Activated CD4-positive, alpha-beta T cell treated with anti-CD3 and anti-CD28 coated beads for 48 hours (primary cell): ENCODE measurements around the gene DNAJB11.
A peak's percentile ranks its signal among the peaks of the same experiment; 100 is the strongest.
"Not testable (repeated sequence)": the region's sequence is repeated elsewhere in the genome, so short reads cannot be mapped to it uniquely, and the experiment has no call there.

Experiments
- DNase-seq: peaks from one replicate; pipeline ENCODE4 v3.0.0-alpha.2; 2020

DNAJB11 gene

DNA sequence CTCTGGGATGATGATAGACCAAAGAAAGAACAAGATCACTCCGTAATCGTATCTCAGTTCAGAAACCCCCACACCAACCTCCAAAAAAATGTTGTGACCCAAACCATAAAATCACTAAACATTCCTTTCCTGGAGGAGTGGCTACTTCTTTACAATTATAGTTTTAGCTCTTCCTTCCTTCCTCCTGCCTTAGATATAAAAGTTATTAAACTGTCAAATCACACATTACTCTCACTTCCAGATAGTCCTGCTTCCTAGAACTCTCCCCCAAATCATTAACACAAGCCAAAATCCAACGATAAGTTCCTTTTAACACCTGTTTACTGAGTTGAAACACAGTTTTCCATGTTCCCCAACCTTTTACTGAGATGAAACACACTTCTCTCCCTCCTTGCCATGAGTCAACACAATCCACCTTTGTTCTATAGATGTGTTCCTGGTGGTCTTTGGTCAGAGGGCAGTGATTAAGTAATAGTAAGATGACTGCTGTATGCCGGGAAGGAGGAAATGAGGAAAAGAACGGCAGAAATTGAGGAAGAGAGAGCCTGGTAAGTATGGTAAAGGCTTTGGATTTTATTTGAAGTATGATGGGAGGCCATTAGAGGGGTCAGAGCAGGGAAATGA lies 18.0 kb upstream of the DNAJB11 start:
- DNase-seq, result no peak

DNA sequence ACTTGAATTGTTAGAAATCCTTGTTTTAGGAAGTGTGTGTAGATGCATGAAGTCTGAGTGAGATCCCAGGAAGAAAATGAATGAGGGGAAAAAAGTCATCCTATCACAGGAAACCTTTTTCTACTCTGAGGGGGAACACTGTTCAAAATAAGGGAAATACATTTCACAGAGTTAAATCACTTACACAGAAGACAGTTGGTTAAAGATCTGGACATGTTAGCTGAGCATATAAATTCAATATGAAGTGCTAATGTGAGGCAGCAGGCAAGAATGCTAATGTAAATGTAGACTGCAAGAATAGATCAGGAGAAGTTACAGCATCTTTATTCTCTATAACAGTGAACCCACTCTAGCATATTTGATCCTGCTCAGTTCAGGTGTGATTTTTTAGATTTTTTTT lies 5.9 kb upstream of the DNAJB11 start:
- DNase-seq, result no peak

DNA sequence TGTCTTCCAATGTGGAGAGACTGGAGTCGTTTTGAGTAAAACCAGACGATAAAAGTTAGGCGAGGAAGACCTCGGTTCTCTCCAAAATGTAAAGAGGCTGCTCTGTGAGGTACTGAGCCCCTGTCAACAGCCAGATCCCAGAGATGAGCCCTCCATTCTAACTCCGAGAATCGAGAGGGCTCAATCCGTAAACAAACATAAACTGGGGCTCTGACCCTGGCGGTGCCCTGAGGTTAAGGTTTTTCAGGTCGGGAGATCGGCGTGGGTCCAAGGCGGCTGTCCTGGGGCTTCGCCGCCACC lies 3.8 kb upstream of the DNAJB11 start:
- no peak for DNase-seq

DNA sequence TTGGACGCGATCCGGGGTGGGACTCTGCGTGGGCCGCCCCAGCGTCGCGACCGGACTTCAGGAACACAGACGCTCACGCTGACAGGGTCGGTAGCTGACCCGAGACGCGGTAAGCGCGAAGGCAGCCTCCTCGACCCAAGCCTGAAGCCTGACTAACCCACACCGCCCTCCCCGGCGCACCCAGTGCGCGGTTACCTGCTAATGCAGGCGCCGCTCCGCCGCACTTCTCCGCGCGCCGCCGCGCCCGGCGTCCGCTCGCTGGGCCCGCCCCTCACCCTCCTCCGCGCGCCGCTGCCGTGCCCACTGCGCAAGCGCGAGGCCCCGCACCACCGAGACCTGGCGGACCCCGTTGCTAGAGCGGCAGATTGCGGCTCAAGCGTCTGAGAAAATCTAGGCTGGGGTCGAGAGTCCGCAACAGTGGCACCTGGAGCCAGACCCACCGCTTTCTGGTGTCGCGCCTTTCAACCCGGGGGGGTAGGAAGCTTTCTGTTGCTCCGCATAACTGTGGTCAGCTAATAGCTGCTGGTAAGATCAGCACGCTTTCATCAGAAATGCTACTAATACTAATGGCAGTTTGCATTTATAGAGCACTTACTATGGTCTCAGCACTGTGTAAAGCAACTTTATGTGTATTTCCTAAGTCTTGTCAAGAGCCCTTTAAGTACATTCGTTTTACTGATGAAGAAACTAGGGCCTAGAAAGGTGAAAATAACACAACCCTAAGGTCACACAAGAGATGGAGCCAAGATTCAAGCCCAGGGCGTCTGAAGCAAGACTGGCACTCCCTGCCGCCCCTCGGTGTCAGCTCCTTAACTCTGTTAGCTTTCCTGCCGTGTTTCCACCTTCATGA lies 3.2 kb upstream of the DNAJB11 start, which contains the start of gene TBCCD1:
Gene TBCCD1 (minus strand): TSS at position 268 of the 850 bp plus-strand sequence. CDS start 3,010 bp downstream, outside the sequence.
- DNase-seq, result peak; percentile 95

DNA sequence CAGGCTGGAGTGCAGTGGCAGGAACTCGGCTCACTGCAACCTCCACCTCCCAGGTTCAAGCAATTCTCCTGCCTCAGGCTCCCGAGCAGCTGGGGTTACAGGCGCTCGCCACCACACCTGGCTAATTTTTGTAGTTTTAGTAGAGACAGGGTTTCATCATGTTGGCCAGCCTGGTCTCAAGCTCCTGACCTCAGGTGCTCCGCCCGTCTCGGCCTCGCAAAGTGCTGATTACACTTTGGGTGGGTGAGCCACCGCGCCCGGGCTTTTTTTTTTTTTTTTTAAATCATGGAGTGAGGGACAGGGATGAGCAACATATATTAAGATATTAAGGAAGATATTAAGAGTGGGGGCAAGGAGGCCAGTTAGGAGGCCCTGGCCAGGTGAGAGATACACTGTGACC lies 1.2 kb upstream of the DNAJB11 start:
- DNase-seq, result not testable (repeated sequence)

DNA sequence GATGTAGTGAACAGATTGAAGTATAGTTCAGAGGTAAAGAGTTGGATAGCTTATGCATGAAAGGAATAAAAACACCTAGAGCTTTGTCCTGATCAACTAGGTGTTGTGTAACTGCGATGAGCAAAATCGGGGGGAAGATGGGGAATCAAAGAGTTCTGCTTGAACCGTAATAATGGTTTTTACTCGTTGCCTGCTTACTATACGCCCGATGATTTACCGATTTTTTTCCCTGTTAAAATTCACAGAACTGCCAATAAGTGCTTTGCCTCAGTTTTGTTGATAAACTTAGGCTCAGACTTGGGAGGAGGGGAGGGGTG lies 783 bp upstream of the DNAJB11 start:
- DNase-seq, result no peak

DNA sequence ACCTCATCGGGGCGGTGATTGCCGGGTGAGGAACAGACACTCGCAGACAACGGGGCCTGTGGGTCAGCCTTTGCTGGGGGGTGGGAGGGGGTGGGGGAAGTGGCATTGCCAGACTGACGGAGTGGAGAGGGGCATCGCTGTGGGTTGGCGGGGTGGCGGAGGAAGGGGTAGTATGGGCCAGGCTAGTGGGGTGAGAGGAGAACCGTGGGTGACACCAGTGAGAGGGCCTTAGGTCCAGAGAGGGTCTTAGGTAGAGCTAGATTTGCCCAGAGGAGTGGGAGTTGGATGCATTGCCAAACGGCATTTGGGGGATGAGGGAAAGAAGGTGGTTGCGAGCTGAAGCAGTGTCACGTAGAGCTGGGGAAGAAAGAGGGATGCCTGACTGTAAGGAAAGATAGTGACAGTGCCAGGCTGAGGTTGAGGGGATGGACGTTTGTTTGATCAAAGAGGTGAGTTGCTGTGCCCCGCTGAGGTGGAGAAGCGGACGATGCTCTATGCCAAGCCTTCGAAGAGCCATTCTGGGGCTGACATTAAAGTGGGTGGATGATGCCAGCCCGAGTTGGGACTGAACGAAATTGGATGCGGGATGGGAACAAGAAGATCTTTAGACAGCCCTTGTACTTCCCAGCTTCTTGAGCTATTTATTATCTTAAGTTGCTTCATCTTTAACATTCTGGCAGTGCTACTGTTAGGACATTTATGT lies 572 bp downstream of the DNAJB11 start:
- DNase-seq, result no peak

DNA sequence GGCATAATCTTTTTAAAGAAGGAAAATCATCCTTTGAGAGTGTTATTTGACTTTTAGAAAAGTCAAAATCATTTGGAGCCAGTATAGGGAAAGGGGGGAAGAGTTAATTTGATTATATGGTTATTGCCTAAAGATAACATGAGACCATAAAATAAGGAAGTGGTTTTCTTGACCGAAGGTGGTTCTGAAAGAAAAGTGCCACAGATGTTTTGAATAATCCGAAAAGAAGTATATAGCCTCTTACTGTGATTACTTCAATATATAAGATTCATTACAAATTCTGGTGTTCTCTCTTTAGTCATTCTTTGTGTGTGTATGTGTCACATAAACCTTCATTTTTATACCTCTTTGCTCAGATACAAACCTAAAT lies 1.1 kb downstream of the DNAJB11 start:
- no peak for DNase-seq

DNA sequence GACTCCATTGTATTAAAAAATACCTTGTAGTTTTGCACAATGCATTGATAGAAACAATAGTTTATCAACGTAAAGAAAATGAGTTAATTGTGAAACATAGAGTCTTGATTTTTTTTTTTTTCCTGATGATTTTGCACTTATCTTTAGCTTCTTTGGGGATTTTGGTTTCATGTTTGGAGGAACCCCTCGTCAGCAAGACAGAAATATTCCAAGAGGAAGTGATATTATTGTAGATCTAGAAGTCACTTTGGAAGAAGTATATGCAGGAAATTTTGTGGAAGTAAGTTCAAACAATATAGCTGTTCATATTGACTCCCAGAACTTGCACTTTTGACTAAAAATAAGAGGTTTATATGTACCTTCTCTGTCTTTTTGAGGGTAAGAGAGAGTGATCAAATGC lies 7.0 kb downstream of the DNAJB11 start:
- no peak for DNase-seq

DNA sequence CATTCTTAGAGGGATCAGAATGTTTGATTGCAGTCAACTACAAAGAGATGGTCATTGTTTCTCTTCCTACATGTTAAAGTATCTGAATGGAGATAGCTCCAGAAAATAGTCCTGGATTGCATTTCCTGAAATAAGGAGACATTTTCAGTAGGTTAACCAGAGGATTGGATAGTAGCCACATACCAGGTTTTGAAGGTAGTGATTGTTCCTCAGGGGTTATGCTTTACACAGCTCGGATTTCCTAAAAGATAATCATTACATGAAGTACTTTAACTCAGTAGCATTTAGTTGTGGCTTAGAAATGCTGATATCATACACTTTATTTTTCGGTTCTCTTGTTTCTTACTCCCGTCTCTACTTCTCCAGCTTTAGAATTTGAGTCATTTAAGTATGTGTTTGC lies 10.3 kb downstream of the DNAJB11 start:
- no peak for DNase-seq

DNA sequence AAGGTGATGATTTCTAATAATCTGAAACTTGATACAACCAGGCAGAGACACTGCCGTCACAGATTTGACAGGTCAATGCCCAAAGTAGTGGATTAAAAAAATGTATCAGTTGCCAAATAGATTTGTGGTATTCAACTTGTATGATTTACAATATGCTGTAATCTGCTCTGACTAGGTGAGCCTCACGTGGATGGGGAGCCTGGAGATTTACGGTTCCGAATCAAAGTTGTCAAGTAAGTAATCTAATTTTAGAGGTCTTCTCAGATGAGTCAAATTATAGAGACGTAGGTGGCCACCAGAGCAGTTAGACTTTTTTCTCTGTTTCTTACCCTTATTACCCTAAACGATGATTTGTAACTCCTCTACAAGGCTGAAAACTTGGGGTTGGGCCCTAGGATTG lies 12.0 kb downstream of the DNAJB11 start:
- no peak for DNase-seq

DNA sequence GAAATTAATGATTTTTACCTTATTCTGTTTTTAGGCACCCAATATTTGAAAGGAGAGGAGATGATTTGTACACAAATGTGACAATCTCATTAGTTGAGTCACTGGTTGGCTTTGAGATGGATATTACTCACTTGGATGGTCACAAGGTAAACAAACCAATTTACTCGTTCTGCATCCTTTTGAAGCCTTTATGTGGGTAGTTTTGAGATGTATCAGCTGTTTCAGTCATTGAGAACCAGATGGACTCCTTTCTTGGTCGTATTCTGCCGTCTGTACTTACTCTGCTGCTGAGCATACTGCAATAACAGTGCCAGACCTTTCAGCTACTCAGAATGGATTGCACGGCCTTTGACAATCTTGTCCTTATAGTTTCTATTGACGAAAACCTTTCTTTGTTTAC lies 13.3 kb downstream of the DNAJB11 start:
- no peak for DNase-seq

DNA sequence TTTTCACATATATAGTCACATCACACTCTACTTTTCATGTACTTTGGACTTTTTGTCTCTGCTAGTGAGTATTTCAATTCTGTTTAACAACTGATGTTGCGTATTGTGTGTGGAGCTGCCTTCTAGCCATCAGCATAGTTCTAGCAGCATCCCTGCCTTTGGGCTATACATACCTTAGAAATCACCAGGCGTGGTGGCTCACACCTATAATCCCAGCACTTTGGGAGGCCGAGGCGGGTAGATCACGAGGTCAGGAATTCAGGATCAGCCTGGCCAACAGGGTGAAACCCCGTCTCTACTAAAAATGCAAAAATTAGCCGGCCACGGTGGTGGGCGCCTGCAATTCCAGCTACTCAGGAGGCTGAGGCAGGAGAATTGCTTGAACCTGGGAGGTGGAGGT lies 15.7 kb downstream of the DNAJB11 start:
- DNase-seq, result not testable (repeated sequence)

DNA sequence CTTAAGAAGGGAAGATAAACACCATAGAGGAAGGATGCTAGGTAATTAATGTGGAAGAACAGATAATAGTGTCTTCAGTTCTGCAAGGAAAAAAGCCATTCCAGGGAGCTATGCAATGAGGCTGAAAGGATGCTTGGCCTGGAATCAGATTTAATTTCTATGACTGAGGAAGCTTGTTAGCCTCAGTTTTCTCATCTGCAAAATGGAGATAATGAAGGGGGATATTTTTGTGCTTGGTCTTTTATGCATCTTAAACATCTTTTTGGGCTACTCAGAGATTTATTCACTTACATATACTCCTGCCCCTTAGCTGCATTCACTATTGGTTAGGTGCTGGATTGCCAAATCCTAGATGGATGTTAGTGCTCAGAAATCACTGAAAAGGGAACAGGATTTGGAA lies 16.7 kb downstream of the DNAJB11 start:
- no peak for DNase-seq

DNA sequence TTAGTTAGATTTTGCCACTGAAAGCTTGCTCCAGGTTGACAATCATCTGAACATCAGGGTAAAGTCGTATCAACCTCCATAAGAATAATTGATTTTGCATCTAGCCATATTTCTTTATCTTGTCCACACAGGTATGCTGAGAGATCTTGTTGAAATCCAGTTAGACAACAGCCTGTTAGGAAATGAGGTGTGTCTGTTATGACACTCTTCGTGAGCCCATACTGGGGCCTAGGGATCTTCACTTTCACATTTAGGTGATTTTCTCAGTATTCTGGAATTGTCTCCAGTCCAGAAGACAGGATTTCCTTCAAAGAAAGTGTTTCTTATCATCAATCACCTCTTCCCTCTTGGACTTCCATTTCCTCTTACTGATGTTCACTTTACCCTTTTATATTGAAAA lies 18.1 kb downstream of the DNAJB11 start:
- DNase-seq, result no peak

DNA sequence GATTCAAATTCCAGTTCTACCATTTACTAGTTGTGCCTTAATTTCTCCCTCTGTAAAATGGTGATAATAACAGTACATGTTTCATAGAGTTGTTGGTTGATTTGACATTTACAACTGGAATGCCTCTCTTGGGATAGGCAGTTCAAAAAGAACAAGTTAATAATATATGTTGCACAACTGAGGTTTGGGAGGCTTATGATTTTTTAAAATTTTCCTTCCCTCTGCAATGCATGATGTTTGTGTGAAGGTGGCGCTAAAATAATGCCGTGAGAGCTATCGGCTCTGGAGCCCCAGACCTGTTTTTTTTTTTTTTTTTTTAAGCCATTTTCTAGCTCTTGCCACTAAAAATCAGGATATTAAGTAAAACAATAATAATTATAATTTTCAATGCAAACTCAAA lies 18.6 kb downstream of the DNAJB11 start:
- DNase-seq, result no peak

DNA sequence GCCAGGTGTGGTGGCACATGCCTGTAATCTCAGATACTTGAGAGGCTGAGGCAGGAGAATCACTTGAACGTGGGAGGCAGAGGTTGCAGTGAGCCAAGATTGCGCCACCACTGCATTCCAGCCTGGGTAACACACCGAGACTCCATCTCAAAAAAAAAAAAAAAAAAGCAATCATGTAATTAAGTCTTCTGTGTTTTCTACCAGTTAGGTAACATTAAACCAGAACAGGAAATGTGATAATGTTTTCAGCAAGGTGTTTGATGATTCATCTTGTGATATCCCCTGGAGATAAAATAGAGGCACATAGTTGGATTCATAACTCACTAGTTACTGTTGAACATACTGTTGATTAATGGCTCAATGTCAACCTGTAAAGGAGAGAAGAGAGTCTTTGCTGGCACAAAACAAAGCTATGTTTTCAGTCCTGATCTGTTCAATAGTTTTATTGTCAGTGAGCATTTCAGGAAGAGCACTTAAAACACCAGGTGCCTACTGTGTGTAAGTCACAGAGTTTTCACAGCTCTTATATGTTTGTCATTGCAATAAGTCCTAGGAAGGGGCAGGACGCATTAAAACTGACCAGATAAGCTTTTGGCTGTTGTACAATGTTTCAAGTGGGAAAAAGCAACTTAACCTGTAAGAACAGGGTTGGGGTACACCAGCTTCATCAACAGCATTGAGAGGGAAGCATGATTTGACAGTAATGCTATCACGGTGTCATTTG lies 19.5 kb downstream of the DNAJB11 start:
- no peak for DNase-seq

DNA sequence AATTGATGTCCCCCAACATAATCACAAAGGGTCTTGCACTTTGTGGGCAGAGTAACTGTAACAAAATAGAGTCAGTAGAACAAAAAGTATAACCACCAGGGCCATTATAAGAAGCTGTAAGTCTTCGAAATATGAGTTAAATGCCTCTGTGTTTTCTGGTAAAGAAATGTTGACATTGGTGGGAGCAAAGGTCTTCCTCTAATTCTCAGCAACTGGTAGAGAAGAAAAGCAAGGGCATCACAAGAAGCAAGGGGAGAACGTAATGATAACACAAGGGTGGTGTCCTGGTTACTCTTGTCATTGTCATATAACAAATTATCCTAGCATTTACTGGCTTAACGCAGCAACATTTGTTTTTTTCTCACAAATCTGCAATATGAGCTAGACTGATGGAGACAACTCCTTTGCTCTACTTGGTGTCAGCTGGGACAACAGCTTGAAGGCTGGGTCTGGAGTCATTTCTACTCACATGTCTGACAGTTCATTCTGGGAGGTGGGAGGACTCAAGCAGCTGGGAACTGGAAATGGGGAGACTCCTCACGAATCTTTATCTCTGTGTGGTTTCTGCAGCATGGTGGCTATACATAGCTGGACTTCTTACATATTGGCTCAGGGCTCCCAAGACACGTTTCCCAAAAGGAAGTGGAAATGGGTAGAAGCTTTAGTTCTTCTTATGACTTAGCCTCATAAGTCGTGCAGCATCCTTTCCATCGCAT lies 20.2 kb downstream of the DNAJB11 start:
- DNase-seq, result no peak

DNA sequence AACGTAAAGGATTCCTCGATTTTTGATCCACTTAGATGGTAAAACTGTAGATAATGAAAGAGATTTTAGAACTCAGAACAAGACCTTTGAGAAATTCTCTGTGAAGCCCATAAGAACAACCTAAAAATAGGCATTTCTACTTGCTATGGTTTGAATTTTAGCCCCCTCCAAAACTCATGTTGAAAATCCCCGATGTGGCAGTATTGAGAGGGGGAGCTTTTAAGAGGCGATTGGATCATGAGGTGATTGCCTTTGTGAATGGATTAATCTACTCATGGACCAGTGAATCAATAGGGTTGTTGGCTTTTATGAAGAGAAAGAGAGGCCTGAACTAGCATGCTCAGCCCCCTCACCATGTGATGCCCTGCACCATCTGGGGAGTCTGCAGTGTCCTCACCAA lies 22.2 kb downstream of the DNAJB11 start:
- DNase-seq, result no peak

DNA sequence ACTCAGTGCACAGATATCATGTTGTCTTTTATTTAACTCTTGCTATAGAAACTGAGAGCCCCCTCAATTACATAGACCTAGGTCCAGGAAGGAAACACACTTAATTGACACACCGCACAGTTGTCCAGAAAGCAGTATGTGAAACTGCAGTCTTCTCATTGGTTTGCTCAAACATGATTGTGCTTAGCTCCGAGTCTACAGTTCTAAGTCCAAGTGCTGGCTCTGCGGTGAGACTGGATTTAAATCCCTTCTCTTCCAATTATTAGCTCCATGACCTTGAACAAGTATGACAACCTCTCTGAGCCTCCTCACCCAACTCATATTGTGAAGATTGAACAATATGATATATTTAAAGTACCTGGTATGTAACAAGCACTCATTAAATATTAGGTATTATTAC lies 23.3 kb downstream of the DNAJB11 start:
- no peak for DNase-seq

DNA sequence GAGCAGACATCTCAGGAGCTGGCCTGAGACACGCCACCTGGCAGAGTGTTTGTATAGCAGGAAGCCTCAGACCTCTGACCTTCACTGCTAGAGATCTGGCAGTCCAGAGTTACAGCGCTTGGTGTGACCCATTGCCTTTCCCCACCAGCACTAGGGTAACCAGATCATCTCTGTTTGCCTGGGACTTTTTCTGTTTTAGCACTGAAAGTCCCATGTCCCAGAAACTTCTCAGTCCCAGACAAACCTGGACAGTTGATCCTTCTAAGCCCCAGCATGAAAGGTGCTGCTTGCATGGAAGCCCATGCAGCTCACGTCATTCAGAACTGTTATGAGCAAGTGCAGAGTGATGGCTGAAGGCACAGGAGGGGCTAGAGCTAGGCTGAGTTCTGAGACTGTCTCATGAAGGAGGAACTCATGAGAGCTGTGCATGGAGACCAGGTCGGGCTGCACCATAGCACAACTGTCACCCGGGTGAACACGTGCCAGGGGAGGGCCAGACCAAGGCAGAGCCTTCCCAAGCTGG lies 24.1 kb downstream of the DNAJB11 start:
- no peak for DNase-seq

DNA sequence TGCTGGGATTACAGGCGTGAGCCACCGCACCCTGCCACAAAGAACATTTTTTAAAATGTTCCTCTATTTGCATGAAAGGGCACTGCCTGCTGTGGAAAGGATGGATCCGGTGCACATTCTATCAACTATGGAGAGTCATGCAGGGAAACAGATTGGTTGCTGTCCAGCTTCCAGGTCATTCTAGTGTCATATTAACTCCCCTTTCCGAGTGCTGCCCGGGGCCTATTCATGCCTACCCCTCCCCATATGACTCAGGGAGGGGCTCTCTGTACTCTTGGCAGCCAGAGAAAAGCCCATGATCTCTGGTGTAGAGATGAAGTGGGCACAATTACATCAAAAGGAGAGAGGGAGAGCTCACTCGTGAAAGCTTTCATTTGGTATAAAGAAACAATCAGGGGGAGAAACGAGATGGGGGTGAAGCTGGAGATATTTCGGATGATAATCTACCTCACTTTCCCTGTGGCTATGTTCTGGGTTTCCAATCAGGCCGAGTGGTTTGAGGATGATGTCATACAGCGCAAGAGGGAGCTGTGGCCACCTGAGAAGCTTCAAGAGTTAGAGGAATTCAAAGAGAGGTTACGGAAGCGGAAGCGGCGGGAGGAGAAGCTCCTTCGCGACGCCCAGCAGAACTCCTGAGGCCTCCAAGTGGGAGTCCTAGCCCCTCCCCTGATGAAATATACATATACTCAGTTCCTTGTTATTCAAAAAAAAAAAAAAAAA lies 26.2 kb downstream of the DNAJB11 start:
- DNase-seq, result no peak
